WTC11 (cell line): ENCODE measurements around the gene AKT2.

ENCODE experiments used
- MXD4 ChIP-seq: fragments of 250-450 bp; sonication (Bioruptor Pico); IDR thresholded peaks from 2 replicates; pipeline ENCODE4 v1.8.0; 2021; ENCODE audit warnings: mild to moderate bottlenecking, moderate library complexity, borderline replicate concordance
- NFE2L1 ChIP-seq: sonication (generic); formaldehyde crosslinking; IDR thresholded peaks from 2 replicates; pipeline ENCODE4 v1.8.1; 2023; ENCODE audit warnings: missing genetic modification reagents
- RELA ChIP-seq: sonication (generic); formaldehyde crosslinking; IDR thresholded peaks from 2 replicates; pipeline ENCODE4 v1.8.1; 2022; ENCODE audit warnings: missing genetic modification reagents, mild to moderate bottlenecking, borderline replicate concordance
- TF ChIP-seq, protein P1 (sequence below): sonication (generic); formaldehyde crosslinking; IDR thresholded peaks from 2 replicates; pipeline ENCODE4 v1.8.0; 2023; ENCODE audit warnings: missing genetic modification reagents
- TF ChIP-seq, protein P2 (sequence below): fragments of 200-600 bp; IDR thresholded peaks from 2 replicates; pipeline ENCODE4 v1.8.0; 2022; ENCODE audit warnings: antibody characterized with exemption

DNA sequence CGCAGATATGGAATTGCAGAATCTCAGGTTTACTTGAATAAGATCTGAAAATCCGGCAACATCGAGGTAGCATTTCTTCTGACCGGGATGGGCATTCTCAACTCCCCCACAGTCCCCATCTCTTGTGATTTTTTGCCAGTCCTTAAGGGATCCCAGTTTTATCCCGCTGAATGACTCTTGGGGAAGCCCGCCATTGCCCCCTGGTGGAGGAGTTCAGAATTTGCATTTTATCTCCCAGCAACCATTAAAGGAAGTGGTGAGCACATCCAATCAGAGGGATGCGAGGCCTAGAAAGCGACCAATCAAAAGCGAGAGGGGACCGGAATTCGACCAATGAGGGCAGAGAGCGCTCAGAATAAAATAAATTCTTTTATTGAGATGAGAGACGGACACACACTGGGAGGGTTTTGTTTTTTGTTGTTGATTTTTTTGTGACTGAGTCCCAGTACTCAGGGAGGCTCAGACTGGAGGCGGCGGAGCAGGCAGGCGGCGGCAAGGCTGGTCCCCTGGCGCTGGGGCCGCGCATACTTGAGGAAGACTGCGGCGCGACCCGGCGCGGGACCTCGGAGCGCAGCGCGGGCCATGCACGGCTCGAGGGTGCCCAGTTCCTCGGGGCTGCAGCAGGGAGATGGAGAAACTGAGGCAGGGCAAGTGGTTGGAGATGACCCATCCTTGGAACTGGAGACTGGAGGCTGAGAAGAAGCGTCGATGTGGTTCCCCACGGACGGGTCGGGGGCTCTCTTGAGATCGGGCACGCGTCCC is 63.1 kb downstream of the AKT2 start:
- TF ChIP-seq, protein P1, sequence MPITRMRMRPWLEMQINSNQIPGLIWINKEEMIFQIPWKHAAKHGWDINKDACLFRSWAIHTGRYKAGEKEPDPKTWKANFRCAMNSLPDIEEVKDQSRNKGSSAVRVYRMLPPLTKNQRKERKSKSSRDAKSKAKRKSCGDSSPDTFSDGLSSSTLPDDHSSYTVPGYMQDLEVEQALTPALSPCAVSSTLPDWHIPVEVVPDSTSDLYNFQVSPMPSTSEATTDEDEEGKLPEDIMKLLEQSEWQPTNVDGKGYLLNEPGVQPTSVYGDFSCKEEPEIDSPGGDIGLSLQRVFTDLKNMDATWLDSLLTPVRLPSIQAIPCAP: no peak
- no peak for TF ChIP-seq RELA (CRISPR knock-in tag)
- TF ChIP-seq MXD4 (CRISPR knock-in tag): no peak
- TF ChIP-seq, protein P2, sequence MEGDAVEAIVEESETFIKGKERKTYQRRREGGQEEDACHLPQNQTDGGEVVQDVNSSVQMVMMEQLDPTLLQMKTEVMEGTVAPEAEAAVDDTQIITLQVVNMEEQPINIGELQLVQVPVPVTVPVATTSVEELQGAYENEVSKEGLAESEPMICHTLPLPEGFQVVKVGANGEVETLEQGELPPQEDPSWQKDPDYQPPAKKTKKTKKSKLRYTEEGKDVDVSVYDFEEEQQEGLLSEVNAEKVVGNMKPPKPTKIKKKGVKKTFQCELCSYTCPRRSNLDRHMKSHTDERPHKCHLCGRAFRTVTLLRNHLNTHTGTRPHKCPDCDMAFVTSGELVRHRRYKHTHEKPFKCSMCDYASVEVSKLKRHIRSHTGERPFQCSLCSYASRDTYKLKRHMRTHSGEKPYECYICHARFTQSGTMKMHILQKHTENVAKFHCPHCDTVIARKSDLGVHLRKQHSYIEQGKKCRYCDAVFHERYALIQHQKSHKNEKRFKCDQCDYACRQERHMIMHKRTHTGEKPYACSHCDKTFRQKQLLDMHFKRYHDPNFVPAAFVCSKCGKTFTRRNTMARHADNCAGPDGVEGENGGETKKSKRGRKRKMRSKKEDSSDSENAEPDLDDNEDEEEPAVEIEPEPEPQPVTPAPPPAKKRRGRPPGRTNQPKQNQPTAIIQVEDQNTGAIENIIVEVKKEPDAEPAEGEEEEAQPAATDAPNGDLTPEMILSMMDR: peak; percentile 94
- no peak for TF ChIP-seq NFE2L1 (CRISPR knock-in tag)
